HT-29 (cell line): ENCODE data around the gene SFTPA2. TPM values are rescaled to one million over a fixed set of nuclear protein-coding genes. Genes with fewer than 3 reads are reported as not detected.
"Not testable (repeated sequence)": the region's sequence is repeated elsewhere in the genome, so short reads cannot be mapped to it uniquely, and the experiment has no call there.

Experiments
- DNase-seq: peaks from one replicate; pipeline ENCODE4 v3.0.0-alpha.2; 2015; ENCODE audit warnings: low spot score
- small RNA-seq: library from RNA; depleted of rRNA; stranded (forward); fragments of <200 nt; gene quantifications from one replicate; pipeline ENCODE3, GENCODE V24; 2014
- total RNA-seq: library from RNA; depleted of rRNA; stranded (reverse); fragments of >200 nt; shearing (Covaris generic); gene quantifications from 2 replicates; pipeline ENCODE4 v1.2.3, GENCODE V29; 2014; rRNA removed

The SFTPA2 gene
- total RNA-seq, 1 experiment from 2014 or later = 1.7 TPM

DNA sequence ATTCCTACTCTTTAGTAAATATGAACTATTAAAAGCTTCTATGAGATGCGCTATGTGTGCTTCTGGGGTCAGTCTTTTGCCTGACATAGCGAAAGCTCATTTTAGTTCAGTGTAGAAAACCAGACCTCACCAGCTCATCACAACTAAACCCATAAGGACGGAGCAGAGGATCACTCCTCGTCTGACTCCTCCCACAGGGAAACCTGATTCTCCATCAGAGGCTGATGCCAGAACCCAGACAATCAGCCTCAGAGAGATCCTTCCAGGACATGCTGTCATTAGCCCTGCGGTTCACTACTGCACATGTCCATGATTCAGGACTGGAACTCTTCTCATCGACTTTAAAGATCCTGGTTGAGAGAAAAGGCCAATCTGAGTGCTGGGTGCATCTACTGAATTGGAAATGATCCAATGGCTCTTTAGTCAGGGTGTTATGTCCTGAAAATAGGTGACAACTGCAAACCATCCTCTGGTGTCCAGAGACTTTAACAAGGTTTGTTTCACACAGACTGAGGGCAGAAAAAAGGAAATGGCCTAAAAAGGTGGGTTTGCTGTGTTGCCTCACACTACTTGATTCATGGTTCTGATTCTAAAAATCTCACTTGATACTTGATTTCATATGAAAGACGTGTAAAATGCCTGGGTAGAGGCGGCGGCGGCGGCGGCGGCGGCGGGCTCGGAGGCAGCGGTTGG is 48.2 kb downstream of the SFTPA2 start, which contains the start of gene EIF5AL1:
Gene EIF5AL1 (plus strand): TSS at position 643 of the 693 bp plus-strand sequence. CDS start 117 bp downstream, outside the sequence.
- not testable (repeated sequence) for DNase-seq

GRCh38 chr10:79509934-79510508 is 50.2 kb downstream of the SFTPA2 start:
- not testable (repeated sequence) for DNase-seq

- DNase-seq = not testable (repeated sequence)
Measured at GRCh38 chr10:79509306-79509933, 50.8 kb downstream of the SFTPA2 start.

- DNase-seq = not testable (repeated sequence)
Measured at GRCh38 chr10:79508245-79508644, 52.0 kb downstream of the SFTPA2 start.

DNA sequence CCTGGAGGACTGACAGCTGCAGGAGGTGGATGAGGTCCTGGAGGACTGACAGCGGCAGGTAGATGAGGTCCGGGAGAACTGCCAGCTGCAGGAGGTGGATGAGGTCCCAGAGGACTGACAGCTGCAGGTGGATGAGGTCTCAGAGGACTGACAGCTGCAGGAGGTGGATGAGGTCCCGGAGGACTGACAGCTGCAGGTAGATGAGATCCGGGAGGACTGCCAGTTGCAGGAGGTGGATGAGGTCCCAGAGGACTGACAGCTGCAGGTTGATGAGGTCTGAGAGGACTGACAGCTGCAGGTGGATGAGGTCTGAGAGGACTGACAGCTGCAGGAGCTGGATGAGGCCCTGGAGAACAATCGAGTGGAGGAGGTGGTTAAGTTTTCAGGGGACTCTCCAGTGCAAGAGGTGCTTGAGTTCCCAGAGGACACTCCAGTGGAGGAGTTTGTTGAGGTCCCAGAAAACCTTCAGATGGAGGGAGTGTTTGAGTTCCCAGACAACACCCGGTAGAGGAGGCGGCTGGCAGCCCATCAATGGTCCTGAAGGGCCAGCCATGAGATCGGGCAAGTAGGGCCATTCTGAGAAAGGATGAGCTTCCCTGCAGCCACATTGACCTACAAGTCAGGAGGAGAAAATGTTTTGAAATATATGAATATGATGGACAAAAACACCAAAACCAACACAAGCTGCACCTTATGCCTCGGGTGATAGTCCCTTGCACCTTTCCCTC is 52.6 kb downstream of the SFTPA2 start:
- DNase-seq = no peak

Small RNA genes within 50 kb of the gene (small RNA-seq; reads per million reads assigned to genes)
- not detected for gene BX248123.2
- not detected for gene RPS12P18

Other genes starting within 250 kb of the SFTPA2 start
- 58.3 and 65.8 TPM in 2 replicates for gene PPIF, start 212.9 kb downstream of the SFTPA2 start, total RNA-seq
- gene ZCCHC24, start 114.8 kb downstream of the SFTPA2 start, total RNA-seq = 0.10 TPM in 1 of 2 replicates, not detected in the other
- 0.53 and 0.81 TPM in 2 replicates for gene EIF5AL1, start 47.9 kb downstream of the SFTPA2 start, total RNA-seq
- not detected in 2 replicates for gene SFTPA1, start 50.5 kb upstream of the SFTPA2 start, total RNA-seq
- gene NUTM2B, start 142.8 kb upstream of the SFTPA2 start, total RNA-seq = 0.41 and 0.63 TPM in 2 replicates